ENCODE results near the gene GRM1. TPM values are rescaled to one million over a fixed set of nuclear protein-coding genes. Genes with fewer than 3 reads are reported as not detected.

The GRM1 gene
- total RNA-seq, 1 donor from 2014 or later = 0.79 TPM

- no peak overlapping the region for H3K9ac ChIP-seq
- TF ChIP-seq, protein P1, sequence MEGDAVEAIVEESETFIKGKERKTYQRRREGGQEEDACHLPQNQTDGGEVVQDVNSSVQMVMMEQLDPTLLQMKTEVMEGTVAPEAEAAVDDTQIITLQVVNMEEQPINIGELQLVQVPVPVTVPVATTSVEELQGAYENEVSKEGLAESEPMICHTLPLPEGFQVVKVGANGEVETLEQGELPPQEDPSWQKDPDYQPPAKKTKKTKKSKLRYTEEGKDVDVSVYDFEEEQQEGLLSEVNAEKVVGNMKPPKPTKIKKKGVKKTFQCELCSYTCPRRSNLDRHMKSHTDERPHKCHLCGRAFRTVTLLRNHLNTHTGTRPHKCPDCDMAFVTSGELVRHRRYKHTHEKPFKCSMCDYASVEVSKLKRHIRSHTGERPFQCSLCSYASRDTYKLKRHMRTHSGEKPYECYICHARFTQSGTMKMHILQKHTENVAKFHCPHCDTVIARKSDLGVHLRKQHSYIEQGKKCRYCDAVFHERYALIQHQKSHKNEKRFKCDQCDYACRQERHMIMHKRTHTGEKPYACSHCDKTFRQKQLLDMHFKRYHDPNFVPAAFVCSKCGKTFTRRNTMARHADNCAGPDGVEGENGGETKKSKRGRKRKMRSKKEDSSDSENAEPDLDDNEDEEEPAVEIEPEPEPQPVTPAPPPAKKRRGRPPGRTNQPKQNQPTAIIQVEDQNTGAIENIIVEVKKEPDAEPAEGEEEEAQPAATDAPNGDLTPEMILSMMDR (IDR thresholded peaks at IDR 0.05) = no peak
- TF ChIP-seq EZH2 (IDR thresholded peaks at IDR 0.05) = no peak
- no peak for TF ChIP-seq EZH2phosphoT487 (IDR thresholded peaks at IDR 0.05)
Measured at GRCh38 chr6:146433881-146434731, 405.2 kb downstream of the GRM1 start.

DNA sequence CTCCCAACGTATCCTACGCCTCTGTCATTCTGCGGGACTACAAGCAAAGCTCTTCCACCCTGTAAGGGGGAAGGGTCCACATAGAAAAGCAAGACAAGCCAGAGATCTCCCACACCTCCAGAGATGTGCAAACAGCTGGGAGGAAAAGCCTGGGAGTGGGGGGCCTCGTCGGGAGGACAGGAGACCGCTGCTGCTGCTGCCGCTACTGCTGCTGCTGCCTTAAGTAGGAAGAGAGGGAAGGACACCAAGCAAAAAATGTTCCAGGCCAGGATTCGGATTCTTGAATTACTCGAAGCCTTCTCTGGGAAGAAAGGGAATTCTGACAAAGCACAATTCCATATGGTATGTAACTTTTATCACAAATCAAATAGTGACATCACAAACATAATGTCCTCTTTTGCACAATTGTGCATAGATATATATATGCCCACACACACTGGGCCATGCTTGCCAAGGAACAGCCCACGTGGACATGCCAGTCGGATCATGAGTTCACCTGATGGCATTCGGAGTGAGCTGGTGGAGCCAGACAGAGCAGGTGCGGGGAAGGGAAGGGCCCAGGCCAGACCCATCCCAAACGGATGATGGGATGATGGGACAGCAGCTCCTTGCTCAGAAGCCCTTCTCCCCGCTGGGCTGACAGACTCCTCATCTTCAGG, 406.0 kb downstream of the GRM1 start:
- H2AFZ ChIP-seq (replicated peaks) = peak overlapping the region; percentile 100
- TF ChIP-seq EZH2 (IDR thresholded peaks at IDR 0.05) (no peak), EZH2phosphoT487 (IDR thresholded peaks at IDR 0.05) (no peak)
- TF ChIP-seq, protein P1 (IDR thresholded peaks at IDR 0.05) = no peak

More at GRCh38 chr6:146433881-146434731, 405.2 kb downstream of the GRM1 start:
- no peaks in the 10 kb centered on the region for H3K9me3 Mint-ChIP-seq
- no peaks in the 10 kb centered on the region for H3K36me3 Mint-ChIP-seq
- H3K79me2 ChIP-seq (ENCODE audit: low read depth) = no peaks in the 10 kb centered on the region
- peak overlapping the region; percentile 64 for H3K4me3 ChIP-seq
- peak overlapping the region; percentile 100 for H2AFZ ChIP-seq (replicated peaks)
- peaks cover 42% of the 10 kb centered on the region for H3K27me3 ChIP-seq
- peak overlapping the region; percentile 80 for H3K4me3 Mint-ChIP-seq
- no peaks in the 10 kb centered on the region for H3F3A ChIP-seq (ENCODE audit: low read depth)
- peaks cover 21% of the 10 kb centered on the region for H3K4me1 Mint-ChIP-seq
- peaks cover 8% of the 10 kb centered on the region for H3K4me1 ChIP-seq
- peaks cover 12% of the 10 kb centered on the region for H3K27me3 Mint-ChIP-seq (ENCODE audit: insufficient read depth, low read depth)
- peak overlapping the region; percentile 62 for H3K27ac Mint-ChIP-seq
- H4K20me1 ChIP-seq (ENCODE audit: low read depth) = no peaks in the 10 kb centered on the region
- peak overlapping the region; percentile 88 for H3K4me2 ChIP-seq
- DNase-seq (ENCODE audit: low spot score) = peak; percentile 64
- no peaks in the 10 kb centered on the region for H3K9me3 ChIP-seq (ENCODE audit: low read depth)
- H3K27ac ChIP-seq = no peak overlapping the region
- H3K36me3 ChIP-seq = no peaks in the 10 kb centered on the region

DNA sequence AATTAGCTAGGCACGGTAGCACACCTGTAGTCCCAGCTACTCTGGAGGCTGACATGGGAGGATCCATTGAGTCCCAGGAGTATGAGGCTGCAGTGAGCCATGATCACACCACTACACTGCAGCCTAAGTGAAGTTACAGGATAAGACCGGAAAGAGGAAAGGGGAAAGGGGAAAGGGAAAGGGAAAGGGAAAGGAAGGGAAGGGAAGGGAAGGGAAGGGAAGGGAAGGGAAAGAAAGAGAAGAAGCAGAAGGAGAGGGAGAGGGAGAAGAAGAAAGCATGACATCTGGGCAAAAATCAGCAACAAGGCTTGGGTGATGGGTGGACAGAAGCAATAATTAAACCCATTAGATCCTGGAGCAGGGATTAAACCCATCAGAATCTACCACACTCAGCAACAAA, 413.0 kb downstream of the GRM1 start:
- H3K9me3 ChIP-seq (ENCODE audit: low read depth) = no peaks in the 10 kb centered on the region

More for the DNA sequence above, 406.0 kb downstream of the GRM1 start:
- Mint-ChIP-seq H3K27me3 (ENCODE audit: insufficient read depth, low read depth) (peaks cover 12% of the 10 kb centered on the region), H3K4me3 (peak overlapping the region; percentile 71), H3K4me1 (peaks cover 13% of the 10 kb centered on the region), H3K27ac (no peak overlapping the region), H3K36me3 (no peaks in the 10 kb centered on the region), H3K9me3 (no peaks in the 10 kb centered on the region)
- Histone ChIP-seq H3F3A (ENCODE audit: low read depth) (no peaks in the 10 kb centered on the region), H4K20me1 (ENCODE audit: low read depth) (no peaks in the 10 kb centered on the region), H3K79me2 (ENCODE audit: low read depth) (no peaks in the 10 kb centered on the region), H3K4me1 (peaks cover 1% of the 10 kb centered on the region), H3K4me2 (peak overlapping the region; percentile 88), H3K9ac (no peak overlapping the region), H3K4me3 (peak overlapping the region; percentile 64), H3K27ac (no peak overlapping the region), H3K9me3 (ENCODE audit: low read depth) (no peaks in the 10 kb centered on the region), H3K27me3 (peaks cover 42% of the 10 kb centered on the region), H3K36me3 (no peaks in the 10 kb centered on the region)
- no peak for DNase-seq (ENCODE audit: low spot score)

More for the DNA sequence above, 413.0 kb downstream of the GRM1 start:
- no peaks in the 10 kb centered on the region for H3K36me3 Mint-ChIP-seq
- no peaks in the 10 kb centered on the region for H3K4me1 Mint-ChIP-seq
- H3K9me3 Mint-ChIP-seq = no peaks in the 10 kb centered on the region
- no peak overlapping the region for H3K9ac ChIP-seq
- H4K20me1 ChIP-seq (ENCODE audit: low read depth) = no peaks in the 10 kb centered on the region
- H3K4me3 ChIP-seq = no peak overlapping the region
- H3K36me3 ChIP-seq = no peaks in the 10 kb centered on the region
- H3K4me2 ChIP-seq = no peak overlapping the region
- no peaks in the 10 kb centered on the region for H3K79me2 ChIP-seq (ENCODE audit: low read depth)
- H3K27ac ChIP-seq = no peak overlapping the region
- H3K4me3 Mint-ChIP-seq = no peak overlapping the region
- no peaks in the 10 kb centered on the region for H3K27me3 ChIP-seq
- no peaks in the 10 kb centered on the region for H3K27me3 Mint-ChIP-seq (ENCODE audit: insufficient read depth, low read depth)
- no peak for DNase-seq (ENCODE audit: low spot score)
- no peaks in the 10 kb centered on the region for H3F3A ChIP-seq (ENCODE audit: low read depth)
- H3K27ac Mint-ChIP-seq = no peak overlapping the region
- TF ChIP-seq EZH2phosphoT487 (IDR thresholded peaks at IDR 0.05) (no peak), EZH2 (IDR thresholded peaks at IDR 0.05) (no peak)
- TF ChIP-seq, protein P1 (IDR thresholded peaks at IDR 0.05) = no peak
- no peaks in the 10 kb centered on the region for H3K4me1 ChIP-seq
- H2AFZ ChIP-seq (replicated peaks) = no peak overlapping the region

Measured in neural progenitor cell (in vitro differentiated cells).